Stimulated activated CD4-positive, alpha-beta T cell treated with anti-CD3 and anti-CD28 coated beads, Interleukin-1b, Interleukin-23, amount 100 ng/mL, for 1 hour (primary cell): ENCODE results near the gene DIMT1.

Experiments
- DNase-seq, 2 donors: peaks; one replicate each; pipeline ENCODE4 v3.0.0-alpha.2; 2020; ENCODE audit warnings: low read depth in 2 of 2

Gene DIMT1

DNA sequence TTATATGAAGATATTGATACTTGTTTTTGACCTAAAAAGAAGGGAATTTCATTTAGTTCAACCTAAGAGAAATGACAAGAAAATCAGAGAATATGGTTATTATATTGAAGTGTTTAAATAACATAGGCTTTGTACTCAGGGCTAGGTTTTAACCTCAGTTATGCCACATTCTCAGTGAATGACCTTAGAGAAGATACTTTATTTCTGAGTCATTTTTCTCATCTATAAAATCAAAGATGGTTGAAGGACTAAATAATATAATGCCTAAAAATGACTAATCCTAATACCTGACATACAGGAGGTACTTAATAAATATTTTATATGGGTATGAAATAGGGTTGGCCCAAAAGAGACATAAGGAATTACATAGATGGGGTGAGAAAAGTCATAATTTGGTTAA lies 32.3 kb downstream of the DIMT1 start:
- DNase-seq, result no peak

DNA sequence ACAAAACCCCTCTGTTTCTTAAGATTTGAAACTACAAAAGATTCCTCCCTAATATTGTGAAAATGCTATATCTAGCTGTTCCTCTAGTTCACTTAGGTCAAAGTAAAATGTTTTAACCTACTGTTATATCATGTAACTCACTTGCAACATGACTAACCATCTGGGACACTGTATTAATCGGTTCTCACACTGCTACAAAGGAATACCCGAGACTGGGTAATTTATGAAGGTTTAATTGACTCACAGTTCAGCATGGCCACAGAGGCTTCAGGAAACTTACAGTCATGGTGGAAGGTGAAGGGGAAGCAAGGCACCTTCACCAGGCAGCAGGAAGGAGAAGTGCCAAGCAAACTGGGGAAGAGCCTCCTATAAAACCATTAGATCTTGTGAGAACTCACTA lies 34.7 kb downstream of the DIMT1 start:
- no peak for DNase-seq

DNA sequence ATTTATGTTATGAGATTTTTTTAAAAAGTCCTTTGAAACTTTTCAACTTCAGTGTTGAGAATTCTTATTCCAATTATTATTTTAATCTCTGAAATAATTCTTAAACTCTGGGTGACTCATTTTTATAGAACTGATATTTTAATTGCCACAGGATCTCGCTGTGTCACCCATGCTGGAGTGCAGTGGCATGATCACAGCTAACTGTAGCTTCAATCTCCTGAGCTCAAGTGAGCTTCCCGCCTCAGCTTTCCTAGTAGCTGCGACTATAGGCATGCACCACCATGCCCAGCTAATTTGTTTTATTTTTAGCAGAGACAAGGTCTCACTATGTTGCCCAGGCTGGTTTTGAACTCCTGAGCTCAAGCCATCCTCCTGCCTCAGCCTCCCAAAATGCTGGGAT lies 41.0 kb downstream of the DIMT1 start:
- no peak for DNase-seq

DNA sequence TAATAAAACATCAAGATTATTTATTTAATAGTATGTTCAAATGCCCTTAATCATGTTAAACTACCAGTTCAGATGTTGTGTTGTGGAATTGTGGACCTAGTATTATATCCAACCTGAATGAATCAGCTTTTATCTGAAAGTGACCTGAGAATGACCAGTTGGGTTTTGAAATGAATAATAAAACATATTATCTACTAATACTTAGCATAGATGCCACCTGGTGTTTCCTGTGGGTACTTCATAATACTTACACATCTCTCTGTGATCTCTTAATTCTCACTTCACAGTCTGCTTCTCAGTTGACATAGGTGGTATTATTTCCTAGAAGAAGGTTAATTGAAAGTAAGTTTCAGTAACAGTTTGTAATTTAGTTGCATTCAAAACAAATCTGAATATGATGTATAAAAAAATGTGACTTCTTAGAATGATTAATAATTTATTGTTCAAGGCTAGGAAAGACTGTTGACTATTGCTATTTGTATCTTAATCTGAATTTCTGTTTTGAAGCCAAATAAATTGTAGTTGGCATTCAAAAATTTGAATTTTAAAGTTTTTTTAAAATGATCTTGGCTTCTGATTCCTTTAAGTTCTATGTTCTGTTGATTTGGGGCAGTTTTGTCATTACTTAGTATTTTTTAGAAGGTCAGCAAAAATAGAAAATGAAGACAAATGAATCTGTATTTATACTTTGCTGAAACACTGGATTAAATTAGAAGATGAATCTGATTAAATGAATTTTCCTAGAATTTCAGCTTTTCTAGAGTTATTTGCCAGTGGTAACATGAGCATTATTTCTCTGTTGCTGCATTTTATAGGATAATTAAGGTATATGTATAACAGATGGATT lies 49.5 kb downstream of the DIMT1 start:
- no peak for DNase-seq

DNA sequence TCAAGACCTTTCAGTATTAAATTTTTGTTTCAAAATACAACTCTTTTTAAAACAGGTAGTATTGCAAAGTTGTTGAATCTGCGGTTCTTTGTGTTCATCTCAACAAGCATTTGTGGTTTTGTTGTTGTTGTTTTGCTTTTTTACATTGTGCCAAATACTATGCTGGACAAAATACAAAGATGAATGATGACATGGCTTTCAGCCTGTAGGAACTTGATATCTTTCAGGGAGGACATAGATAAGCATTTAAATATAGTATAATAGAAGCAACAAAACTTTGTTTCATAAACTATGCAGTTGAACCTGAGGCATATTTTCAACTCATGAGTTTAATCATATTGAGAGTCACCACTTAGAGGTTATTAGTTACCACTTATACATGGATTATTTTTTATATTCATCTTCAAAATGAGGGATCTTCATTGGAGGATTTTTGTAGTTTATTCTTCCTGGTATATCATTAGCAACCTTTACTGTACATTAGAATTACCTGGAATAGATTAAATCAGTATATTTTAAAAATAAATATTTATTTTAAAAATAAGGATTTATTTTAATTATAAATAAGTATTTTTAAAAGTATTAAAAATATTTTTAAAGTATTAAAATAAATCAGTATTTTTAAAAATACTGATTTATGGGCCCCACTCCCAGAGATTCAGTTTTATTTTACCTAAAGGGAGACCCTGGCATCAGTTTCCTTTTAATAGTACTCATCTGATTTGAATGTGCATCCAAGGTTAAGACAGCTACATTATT lies 54.8 kb downstream of the DIMT1 start:
- no peak for DNase-seq

DNA sequence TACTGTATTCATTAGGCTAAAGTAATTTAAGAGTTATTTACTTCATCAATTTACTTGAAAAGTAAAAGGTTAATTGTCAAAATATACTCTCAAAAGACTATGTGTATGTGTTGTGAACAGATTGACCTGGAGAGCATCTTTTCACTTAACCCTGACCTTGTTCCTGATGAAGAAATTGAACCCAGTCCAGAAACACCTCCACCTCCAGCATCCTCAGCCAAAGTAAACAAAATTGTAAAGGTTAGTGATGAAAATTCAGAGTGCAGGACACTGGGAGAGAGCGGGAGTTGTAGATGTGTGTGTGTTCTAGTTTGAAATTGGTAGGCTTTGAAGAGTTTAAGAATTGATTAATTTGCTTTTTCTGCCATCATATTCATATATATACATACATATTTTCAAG lies 55.8 kb downstream of the DIMT1 start:
- no peak for DNase-seq

DNA sequence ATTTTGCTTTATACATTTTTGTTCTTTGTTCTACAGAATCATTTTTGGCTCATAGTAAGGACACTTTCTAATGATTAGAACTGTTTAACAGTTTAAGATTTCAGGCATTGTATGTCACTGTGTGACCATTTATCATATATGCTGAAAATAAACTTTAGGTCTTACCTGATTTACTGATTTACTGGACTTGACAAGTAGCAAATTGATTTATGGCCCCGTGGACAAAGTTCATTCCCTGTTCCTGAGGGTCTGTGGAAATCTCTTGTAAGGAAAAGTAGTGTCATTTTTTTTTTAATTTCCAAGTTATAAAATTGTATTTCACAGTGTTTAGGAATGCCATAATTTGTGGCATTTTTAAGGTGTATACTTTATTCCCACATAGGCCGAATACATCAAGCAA lies 57.0 kb downstream of the DIMT1 start:
- DNase-seq, result no peak

DNA sequence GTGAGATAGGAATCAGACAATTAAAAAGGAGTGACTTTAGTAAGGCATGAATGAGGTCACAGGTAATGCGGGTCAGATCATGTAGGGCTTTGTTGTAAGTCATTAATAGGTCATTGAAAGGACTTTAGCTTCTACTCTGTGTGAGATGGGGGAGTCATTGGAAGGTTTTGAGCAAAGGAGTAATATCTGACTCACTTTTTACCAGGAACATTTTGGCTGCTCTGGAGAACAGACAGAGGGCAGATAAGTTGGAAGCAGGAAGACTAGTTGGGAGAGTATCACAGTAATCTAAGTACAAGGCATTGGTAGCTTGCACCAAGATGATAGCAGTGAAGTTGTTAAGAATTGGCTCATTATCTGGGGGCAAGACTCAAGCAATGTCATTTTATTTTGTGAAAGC lies 60.3 kb downstream of the DIMT1 start:
- no peak for DNase-seq

DNA sequence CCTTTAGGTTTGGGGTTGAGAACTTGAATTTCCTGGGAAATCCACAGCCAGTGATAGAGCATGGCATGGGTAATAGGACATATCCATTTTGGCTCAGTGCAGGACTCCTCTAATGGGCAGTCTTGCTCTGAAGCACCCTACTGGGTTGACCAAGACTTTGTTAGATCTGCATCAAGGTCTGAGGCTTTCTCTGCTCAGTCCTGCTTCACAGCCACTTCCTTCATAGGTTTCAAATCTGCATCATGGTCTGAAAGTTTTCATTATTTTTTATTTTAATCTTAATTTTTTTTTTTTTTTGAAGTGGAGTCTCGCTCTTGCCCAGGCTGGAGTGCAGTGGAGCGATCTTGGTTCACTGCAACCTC lies 61.2 kb downstream of the DIMT1 start:
- no peak for DNase-seq

DNA sequence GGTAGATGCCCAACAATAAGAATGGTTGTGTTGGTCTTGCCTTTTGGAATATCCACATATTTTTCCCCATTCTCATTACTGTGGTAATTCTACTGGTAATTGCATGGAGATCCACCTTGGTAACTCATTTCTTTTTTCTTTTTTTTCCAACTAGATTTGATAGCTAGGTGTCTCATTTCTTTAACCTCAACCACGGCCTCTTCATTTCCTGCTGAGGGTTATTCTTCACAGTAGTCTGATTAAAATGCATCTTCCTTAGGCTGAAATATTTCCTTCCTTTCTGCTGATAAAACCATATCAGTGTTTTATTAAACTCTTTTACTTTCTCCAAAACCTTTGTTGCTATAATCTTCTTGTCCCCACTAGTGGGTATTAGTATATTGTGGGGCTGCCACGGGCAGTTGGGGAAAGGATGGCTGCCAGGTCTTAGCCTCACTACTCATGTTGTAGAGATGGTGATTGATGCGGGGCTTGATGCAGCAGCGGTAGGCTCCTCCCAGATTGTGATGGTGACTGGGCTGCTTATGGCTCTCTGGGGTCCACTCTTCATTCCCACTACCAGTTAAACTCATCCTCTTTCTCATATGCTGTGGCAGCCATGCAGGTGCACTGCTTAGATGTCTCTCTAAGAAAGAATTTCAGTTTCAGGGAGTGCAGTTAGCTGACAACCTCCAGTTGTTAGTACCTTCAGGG lies 61.8 kb downstream of the DIMT1 start:
- no peak for DNase-seq

DNA sequence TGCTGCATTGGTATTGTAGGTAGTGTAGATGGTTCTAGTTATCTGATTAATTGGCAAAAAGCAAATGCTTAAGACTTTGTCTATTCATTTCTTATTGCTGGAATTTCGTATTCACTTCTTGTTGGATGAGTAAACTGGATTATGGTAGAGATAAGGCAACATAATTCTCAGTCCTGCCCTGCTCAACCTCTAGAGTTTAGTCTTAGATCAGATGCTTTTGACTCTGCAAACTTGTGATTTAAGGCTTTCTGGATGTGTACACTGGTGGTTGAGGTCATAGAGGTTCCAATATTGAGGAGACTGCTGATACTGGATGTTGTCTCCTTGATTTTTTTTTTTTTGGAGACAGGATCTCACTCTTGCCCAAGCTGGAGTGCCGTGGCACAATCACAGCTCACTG lies 62.7 kb downstream of the DIMT1 start:
- no peak for DNase-seq

DNA sequence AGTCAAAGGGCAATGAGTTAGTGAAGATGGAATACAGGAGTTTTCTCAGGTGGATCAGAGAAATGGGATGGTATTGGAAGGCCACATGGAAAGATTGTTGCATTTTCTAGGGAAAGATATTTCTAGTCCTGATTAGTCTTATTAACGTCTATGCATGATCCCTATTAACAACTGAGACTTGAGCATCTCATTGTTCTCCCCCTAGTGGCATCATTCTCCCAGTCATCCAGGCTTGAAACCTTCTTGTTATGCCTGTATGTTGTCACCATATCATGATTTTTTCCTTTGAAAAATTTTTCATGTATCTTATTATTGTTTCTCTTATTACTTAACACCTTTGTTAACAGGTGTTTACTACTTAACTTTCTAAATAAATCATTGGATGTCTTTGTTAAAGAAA lies 63.3 kb downstream of the DIMT1 start:
- no peak for DNase-seq
